HG03025 (cell line): ENCODE measurements around the gene SLAMF7.
A peak's percentile ranks its signal among the peaks of the same experiment; 100 is the strongest.
"Not testable (repeated sequence)": the region's sequence is repeated elsewhere in the genome, so short reads cannot be mapped to it uniquely, and the experiment has no call there.

Experiments used
- ATAC-seq: cut with Tn5 transposase; IDR thresholded peaks from one replicate; pipeline ENCODE4 v1.9.1; 2021; ENCODE audit warnings: mild to moderate bottlenecking, moderate library complexity; ENCODE audit not compliant: unreplicated experiment, low FRiP score

The SLAMF7 gene, protein sequence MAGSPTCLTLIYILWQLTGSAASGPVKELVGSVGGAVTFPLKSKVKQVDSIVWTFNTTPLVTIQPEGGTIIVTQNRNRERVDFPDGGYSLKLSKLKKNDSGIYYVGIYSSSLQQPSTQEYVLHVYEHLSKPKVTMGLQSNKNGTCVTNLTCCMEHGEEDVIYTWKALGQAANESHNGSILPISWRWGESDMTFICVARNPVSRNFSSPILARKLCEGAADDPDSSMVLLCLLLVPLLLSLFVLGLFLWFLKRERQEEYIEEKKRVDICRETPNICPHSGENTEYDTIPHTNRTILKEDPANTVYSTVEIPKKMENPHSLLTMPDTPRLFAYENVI

GRCh38 chr1:160739098-160739511, at the start of gene SLAMF7:
Gene SLAMF7, plus strand, starts transcription at chr1:160739247. Its CDS starts 55 bp downstream, at chr1:160739302.
- no peak for ATAC-seq

DNA sequence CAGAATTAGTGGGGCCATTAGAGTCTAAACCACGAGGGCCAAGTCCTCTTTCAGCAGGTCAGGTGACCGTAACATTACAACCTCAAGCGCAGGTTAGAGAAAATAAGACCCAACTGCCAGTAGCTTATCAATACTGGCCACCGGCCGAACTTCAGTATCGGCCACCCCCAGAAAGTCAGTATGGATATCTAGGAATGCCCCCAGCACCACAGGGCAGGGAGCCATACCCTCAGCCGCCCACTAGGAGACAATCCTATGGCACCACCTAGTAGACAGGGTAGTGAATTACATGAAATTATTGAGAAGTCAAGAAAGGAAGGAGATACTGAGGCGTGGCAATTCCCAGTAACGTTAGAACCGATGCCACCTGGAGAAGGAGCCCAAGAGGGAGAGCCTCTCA, 46.7 kb upstream of the SLAMF7 start:
- not testable (repeated sequence) for ATAC-seq

DNA sequence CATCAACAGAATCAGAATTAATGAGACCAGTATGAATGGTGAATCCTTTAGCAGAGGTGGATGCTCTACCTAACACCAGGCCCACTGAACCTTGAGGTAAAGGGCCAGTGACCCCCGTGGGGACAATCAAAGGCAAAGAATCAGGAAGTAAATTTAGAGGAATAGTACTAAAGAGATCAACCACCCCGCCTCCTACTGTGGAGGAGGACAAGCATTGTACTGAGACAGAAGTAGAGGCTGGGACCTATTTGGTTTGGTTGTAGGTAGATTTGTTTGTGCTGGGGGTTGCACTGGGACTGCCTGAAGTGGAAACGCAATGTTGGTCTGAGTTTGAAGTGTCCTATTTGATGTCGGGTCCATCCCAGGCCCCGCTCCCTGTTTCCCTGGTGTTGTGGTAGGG, 36.9 kb upstream of the SLAMF7 start:
- no peak for ATAC-seq

DNA sequence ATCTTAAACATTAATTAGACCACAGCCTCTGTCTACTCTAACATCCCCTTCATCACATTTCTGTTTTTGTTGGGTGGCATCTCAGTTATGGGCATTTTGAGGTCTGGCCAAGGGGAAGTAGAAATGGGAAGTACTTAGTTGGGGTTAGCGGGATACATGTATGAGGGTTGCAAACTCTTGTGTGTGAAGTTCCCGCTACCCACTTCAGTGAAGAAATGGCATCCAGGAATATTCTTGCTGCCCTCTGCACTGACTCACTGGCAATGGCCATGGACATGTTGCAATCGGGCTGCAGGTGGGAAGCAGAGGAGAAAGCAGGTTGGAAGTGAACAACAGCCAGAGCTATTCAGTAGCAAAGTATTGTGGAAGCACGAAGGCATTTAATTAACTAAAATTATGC, 34.8 kb upstream of the SLAMF7 start:
- no peak for ATAC-seq

- ATAC-seq: not testable (repeated sequence)
Observed at GRCh38 chr1:160705212-160705621, 33.8 kb upstream of the SLAMF7 start.

DNA sequence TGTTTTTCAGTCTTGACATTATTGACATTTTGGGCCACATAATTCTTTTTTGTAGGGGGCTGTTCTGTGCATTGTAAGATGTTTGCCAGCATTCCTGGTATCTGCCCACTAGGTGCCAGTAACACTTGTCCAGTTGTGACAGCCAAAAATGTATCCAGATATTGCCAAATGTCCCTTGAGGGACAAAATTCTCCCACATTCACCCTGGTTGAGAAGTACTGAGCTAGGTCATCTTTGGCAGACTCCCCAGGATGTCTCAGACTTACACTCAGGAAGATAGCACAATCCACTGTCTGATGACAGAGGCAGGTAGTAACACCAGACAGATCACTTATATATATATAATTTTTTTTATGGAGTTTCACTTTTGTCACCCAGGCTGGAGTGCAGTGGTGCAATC, 33.3 kb upstream of the SLAMF7 start:
- no peak for ATAC-seq

GRCh38 chr1:160706526-160707235, 32.4 kb upstream of the SLAMF7 start:
- no peak for ATAC-seq

DNA sequence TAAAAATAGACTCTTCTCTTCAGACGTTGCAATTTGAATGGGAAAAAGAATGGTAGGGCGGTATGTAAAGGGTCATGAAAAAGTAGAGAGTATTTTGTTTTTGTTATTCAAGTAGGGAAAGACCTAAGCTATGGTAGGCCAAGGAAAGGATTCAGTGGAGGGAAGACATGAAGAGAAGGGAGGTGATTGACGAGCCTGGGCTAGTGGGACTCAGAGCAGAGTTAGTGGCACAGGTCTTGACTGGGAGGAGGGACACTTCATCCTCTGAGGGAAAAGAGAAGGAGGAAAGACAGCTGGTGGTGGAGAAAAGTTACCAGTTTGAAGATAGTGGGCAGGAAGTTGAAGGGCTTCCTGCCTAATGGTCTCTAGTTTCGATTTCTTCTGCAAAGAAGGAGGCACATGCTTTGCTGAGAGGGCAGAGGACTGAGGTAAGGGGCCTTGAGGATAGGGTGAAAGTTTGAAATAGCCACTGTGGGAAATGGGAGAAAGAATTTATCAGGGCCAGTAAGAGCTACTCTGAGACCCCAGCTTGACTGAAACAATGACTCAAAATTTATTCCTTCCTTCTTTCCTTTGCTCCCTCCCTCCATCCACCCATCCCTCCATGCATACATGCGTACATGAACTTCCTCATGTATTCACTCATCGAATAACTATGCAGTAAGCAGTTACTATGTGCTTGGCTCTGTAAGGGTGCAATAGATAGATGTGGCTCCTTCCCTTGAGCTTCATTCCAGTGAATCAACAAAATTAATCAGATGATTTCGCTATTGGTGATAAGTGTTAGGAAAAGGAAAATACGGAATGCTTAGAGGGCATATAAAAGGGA, 31.6 kb upstream of the SLAMF7 start:
- ATAC-seq: no peak

DNA sequence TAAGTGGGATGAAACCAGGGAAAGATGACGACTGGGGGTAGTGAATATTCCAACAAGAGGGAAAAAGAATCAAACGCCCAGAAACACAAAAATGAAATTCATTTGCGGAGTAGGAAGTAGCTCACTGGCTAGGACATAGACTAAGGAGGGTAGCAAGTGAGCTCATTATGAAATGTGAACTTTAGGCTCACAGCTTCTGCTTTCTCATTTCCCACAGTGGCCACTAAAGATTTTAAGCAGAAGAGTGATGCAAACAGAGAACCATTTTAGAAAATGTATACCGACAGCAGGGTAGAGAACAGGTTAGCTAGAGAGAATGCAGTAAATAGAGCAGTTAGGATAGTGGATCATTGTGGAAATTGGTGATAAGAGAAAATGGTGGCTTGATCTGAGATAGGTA, 30.9 kb upstream of the SLAMF7 start:
- ATAC-seq: no peak

- ATAC-seq: no peak
Observed at GRCh38 chr1:160708801-160709200, 30.2 kb upstream of the SLAMF7 start.

DNA sequence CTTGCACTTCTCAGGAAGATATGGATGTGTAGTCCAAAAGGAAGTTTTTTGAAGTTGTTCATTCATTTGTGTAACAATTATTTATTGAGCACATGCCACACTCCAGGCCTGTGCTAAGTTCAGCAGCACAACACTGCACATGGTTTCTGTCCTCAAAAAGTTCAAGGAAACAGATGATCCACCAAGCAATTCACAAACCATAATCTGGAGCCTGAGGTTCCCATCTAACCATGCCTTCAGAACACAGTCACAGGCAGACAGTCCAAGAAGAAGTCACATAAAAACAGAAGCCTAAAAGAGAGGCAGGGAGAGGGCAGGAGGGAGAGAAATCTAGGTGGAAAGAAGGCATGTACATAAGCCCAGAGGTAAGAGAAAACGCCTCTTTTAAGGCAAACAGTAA, 29.3 kb upstream of the SLAMF7 start:
- no peak for ATAC-seq

DNA sequence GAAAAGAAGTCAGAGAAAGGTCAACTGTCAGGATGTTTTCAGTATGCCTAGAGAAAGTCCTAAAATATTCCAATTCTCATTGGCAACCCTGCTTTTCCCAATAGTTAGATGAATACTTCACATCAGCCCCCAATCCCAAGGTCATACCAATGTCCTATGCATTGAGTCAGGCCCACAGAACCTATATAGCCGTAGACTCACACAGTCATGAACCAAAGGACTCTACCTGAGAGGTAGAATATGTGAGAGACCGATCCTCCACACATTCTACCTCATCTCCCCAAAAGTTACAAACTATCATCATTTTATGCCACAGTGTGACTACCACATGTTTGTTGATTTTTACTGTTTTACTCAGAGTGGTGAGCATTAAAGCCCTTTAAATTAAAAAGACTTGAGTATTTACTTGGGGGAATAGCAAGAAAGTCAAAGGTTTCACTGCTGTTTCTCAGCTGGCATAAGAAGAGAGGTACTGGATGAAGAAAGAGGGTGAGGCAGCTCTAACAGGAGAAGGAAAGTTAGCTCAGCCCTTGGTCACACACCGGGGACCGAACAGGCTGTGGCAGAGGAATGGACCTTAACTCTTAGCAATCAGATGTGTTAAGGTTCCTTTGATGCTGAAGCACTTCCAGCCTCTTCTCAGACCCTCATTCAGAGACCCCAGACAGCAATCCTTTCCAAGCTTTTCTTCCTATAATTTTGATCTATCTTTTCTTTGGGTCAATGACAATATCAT, 28.4 kb upstream of the SLAMF7 start:
- ATAC-seq: no peak

DNA sequence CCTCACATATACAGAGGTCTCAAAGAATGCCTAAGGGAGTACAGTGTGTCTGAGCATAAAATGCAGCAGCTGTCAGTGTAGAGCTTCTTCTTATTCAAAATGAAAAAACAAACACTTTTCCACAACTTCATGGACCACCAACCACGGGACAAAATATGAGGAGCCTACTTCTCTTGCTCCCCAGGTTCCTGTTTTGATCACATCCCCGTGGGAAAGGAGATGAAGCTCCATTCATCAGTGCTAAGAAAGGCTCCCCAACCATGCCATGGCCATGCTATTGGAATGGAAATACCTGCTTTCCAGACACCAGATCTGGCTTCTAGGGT, 27.8 kb upstream of the SLAMF7 start:
- ATAC-seq: no peak

GRCh38 chr1:160711602-160712311, 27.3 kb upstream of the SLAMF7 start, which contains the start of gene CD48:
Gene CD48, minus strand, starts transcription at chr1:160711822. Its CDS starts 59 bp downstream, at chr1:160711763.
- ATAC-seq: peak; percentile 37

DNA sequence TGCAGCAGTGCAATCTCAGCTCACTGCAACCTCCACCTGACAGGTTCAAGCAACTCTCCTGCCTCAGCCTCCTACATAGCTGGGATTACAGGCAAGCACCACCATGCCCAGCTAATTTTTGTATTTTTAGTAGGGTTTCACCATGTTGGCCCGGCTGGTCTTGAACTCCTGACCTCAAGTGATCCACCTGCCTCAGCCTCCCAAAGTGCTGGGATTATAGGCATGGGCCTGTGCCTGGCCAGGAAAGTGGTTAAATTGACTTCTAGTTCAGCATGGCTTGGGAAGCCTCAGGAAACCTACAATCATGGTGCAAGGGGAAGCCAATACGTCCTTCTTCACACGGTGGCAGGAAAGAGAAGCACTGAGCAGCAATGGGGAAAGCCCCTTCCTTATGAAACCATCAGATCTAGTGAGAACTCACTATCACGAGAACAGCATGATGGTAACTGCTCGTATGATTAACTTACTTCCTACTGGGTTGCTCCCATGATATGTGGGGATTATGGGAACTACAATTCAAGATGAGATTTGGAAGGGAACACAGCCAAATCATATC, 26.4 kb upstream of the SLAMF7 start:
- ATAC-seq: not testable (repeated sequence)

GRCh38 chr1:160713161-160713560, 25.9 kb upstream of the SLAMF7 start:
- no peak for ATAC-seq

- ATAC-seq: not testable (repeated sequence)
Observed at GRCh38 chr1:160714034-160714648, 24.9 kb upstream of the SLAMF7 start.

DNA sequence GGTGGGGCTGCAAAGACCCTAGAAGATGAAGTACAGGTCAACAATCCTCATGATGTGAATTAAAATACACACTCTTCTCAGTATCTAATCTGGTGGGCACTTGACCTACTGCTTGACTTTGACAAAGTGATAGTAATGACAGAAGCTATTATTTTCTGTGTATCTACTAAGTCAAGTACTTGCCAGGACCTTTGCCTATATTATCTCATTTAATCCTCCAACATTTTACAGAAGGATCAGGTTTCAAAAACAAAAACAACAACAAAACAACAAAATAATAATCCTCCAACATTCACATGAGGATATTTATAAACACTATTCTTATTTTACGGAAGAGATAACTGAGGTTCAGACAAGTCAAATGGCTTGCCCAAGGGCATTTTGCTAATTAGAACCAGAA, 23.0 kb upstream of the SLAMF7 start:
- ATAC-seq: no peak

GRCh38 chr1:160717306-160717705, 21.7 kb upstream of the SLAMF7 start:
- ATAC-seq: no peak
